ENCODE measurements around the gene PIWIL4. TPM values are rescaled to one million over a fixed set of nuclear protein-coding genes. Genes with fewer than 3 reads are reported as not detected.

PIWIL4 gene
- total RNA-seq, 8 experiments from 2014 or later: 0.43 to 4.5 (median 0.76) TPM

DNA sequence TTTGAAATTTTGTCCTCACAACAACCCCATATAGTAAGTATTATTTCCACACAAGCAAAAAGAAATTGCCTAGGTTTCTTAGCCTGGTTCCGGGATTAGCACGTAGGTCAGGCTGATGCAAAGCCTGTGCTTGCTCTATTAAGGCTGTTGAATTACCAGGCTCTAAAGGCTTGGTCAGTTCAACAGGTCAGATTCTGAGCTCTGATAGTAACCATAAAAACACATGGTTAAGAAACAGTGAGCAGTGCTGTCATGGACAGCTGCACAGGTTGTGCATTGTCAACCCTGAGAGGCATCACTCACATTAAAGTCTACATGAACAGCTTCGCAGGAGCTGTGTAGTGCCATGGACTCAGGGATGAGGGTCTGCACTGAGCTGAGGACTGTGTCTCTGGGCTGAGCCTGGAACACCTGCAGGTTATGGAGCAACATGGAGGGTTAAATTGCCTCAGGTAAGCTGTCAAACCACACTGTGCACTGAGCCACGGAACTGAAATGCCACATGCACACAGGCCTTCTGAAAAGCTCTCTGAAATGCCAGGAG, 98.0 kb downstream of the PIWIL4 start:
- Histone ChIP-seq H3K4me1 (replicated peaks in 1 of 2) (no peaks in the 10 kb centered on the region), H3K4me3 (no peak overlapping the region), H3K27ac (no peak overlapping the region)
- 20 to 100% (median 100%) methylated on average over 1 to 3 of the region's 4 CpGs; no CpG with 5 or more reads in 2 of the 10 experiments for WGBS, 10 experiments
- in situ Hi-C loops (cut with MboI; ENCODE audit: low pct_unique_long_range_greater_than_20kb in 2 of 9, low sequenced_read_pairs in 9 of 9, unreplicated experiment in 9 of 9): no loop called here
- no peak for ATAC-seq (replicated peaks in 6 of 8)

DNA sequence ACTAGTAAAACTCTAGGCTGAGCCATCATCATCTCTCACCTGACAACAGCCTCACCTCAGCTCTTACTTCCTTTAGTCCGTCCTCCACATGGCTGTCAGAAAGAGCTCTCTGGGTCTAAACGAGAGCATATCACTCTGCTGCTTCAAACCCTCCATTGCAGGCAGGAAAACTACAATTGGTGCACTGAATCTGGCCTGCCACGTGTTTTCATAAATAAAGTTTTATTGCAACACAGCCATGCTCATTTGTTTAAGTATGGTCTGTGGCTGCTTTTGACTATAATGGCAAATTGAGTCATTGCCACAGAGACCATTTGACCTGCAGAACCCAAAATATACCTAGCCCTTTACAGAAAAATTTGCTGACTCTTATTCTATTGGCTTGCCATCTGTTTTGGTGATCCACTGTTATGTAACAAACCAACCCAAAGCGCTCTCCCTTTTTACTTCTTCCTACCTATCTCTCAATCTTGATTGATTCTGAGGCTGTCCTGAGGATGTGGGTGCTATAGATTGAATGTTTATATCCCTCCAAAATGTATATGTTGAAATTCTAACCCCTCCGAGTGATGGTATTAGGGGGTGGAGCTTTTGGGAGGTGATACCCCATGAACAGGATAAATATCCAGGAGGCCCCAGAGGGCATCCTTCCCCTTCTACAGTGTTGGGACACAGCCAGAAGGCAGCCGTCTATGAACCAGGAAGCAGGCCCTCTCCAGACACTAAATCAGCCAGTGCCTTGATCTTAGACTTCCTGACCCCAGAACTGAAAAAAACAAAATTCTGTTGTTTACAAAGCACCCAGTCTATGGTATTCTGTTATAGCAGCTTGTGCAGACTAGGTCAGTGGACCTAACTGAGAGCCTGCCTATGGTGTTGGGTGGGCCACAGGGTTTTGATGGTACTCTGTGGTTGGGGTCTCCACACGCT, 99.9 kb downstream of the PIWIL4 start:
- in situ Hi-C loops (cut with MboI; ENCODE audit: low pct_unique_long_range_greater_than_20kb in 2 of 9, low sequenced_read_pairs in 9 of 9, unreplicated experiment in 9 of 9): no loop called here
- no peak for ATAC-seq (replicated peaks in 6 of 8)
- 45 to 95% (median 84%) methylated on average over 3 to 6 of the region's 7 CpGs for WGBS, 10 experiments
- Histone ChIP-seq H3K4me3 (no peak overlapping the region), H3K4me1 (replicated peaks in 1 of 2) (no peaks in the 10 kb centered on the region), H3K27ac (no peak overlapping the region)

DNA sequence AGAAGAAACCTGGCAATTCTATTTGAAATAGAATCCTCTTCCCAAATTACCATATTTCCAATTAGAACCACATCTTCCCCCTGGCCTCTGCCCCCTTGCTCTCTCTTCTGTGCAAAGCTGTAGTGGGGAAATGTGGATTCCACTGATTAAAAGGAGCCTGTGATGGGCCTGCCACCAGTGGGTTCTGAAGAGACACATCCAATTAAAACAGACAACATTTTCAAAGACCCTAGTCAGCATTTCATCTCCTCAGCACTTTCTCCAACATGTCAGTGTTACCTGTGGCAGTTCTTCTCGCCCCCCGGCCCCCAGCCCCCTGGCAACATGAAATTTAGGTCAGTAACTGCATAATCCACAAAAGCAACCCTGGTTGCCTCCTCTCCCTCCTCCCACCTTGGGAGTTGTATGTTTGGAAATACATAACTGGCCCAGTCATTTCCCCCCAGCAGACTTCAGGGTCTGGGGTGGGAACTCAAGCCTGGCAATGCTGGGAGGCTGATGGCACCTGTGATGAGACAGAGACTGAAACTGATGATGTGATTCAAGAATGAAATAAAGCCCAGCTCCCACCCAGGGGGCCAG, 101.1 kb downstream of the PIWIL4 start:
- in situ Hi-C loops (cut with MboI; ENCODE audit: low pct_unique_long_range_greater_than_20kb in 2 of 9, low sequenced_read_pairs in 9 of 9, unreplicated experiment in 9 of 9): no loop called here
- Histone ChIP-seq H3K4me1 (replicated peaks in 1 of 2) (no peaks in the 10 kb centered on the region), H3K27ac (no peak overlapping the region), H3K4me3 (no peak overlapping the region)
- 60 to 100% (median 80%) methylated on average over 1 to 2 of the region's 2 CpGs; no CpG with 5 or more reads in 6 of the 10 experiments for WGBS, 10 experiments
- no peak for ATAC-seq (replicated peaks in 6 of 8)

DNA sequence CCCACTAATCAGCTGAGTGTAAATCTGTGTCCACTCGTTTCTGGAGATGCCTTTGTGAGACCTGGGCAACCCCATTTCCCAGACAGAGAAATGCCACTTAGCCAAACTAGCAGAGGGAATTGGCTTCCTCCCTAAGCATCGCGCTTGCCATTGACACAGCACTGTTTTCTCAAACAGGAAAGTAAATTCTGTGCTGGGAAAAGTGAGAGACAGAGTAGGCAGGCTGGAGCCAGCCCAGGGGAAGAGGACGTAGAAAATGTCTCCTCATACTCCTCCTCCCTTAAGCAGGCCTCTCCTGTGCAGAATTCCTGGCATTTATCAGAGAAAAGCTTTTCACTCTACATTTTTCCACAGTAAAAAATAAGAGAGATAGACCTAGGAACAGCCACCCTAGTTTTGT, 101.9 kb downstream of the PIWIL4 start:
- Histone ChIP-seq H3K4me1 (replicated peaks in 1 of 2) (no peaks in the 10 kb centered on the region), H3K4me3 (no peak overlapping the region), H3K27ac (no peak overlapping the region)
- ATAC-seq (replicated peaks in 6 of 8): peak in 1 of 8 experiments; percentile 81
- in situ Hi-C loops (cut with MboI; ENCODE audit: low pct_unique_long_range_greater_than_20kb in 2 of 9, low sequenced_read_pairs in 9 of 9, unreplicated experiment in 9 of 9): no loop called here
- 60 to 100% (median 80%) methylated on average over 2 to 4 of the region's 4 CpGs; no CpG with 5 or more reads in 4 of the 10 experiments for WGBS, 10 experiments

Other genes with a start within 250 kb of the PIWIL4 start
- gene GPR83, start 165.9 kb upstream of the PIWIL4 start, total RNA-seq: 1 to 10 TPM in 6 of 8 experiments, under 1 TPM in 1, not detected in 1; 0.21 to 8.6 (median 1.8) TPM
- gene MRE11, start 73.5 kb upstream of the PIWIL4 start, total RNA-seq: 10 to 100 TPM in 4 of 8 experiments, 1 to 10 TPM in 4; 6.0 to 38.1 (median 10.8) TPM
- 10 to 100 TPM; 12.1 to 21.2 (median 15.5) TPM for gene ANKRD49, start 73.4 kb upstream of the PIWIL4 start, total RNA-seq
- gene C11orf97, start 54.9 kb upstream of the PIWIL4 start, total RNA-seq: under 1 TPM in 1 of 8 experiments, not detected in 7; 1.00 TPM
- gene FUT4, start 23.4 kb upstream of the PIWIL4 start, total RNA-seq: 1 to 10 TPM in 7 of 8 experiments, under 1 TPM in 1; 0.81 to 6.5 (median 1.7) TPM
- gene AMOTL1, start 201.0 kb downstream of the PIWIL4 start, total RNA-seq: 10 to 100 TPM in 6 of 8 experiments, 1 to 10 TPM in 2; 4.8 to 89.6 (median 22.6) TPM

All from motor neuron (in vitro differentiated cells).